Embryonic facial prominence (tissue), 1 donor: Measurements from ENCODE around the gene NAGS.
"Not testable (repeated sequence)": the region's sequence is repeated elsewhere in the genome, so short reads cannot be mapped to it uniquely, and the experiment has no call there.

Experiments used
- DNase-seq: peaks from one replicate; pipeline ENCODE4 v3.0.0-alpha.2; 2016; ENCODE audit errors: extremely low spot score

NAGS gene

GRCh38 chr17:43983515-43984411 is 20.7 kb upstream of the NAGS start:
- no peak for DNase-seq

- DNase-seq, result no peak
These were observed 19.9 kb upstream of the NAGS start for GRCh38 chr17:43984521-43984920.

- DNase-seq, result no peak
These were observed 18.0 kb upstream of the NAGS start for GRCh38 chr17:43986225-43986981.

- no peak for DNase-seq
These were observed 17.0 kb upstream of the NAGS start for GRCh38 chr17:43987131-43988021.

GRCh38 chr17:43988301-43988700 is 16.1 kb upstream of the NAGS start:
- no peak for DNase-seq

GRCh38 chr17:43992641-43993040 is 11.8 kb upstream of the NAGS start:
- DNase-seq, result no peak

GRCh38 chr17:43994272-43995149 is 9.9 kb upstream of the NAGS start:
- no peak for DNase-seq

- DNase-seq, result no peak
These were observed 9.3 kb upstream of the NAGS start for GRCh38 chr17:43995150-43995471.

GRCh38 chr17:43997180-43997579 is 7.2 kb upstream of the NAGS start:
- DNase-seq, result not testable (repeated sequence)

GRCh38 chr17:43998552-43998951 is 5.9 kb upstream of the NAGS start:
- no peak for DNase-seq

GRCh38 chr17:43999024-43999423 is 5.4 kb upstream of the NAGS start:
- no peak for DNase-seq

GRCh38 chr17:44000141-44000860 is 4.1 kb upstream of the NAGS start:
- DNase-seq, result no peak

GRCh38 chr17:44000871-44001460 is 3.5 kb upstream of the NAGS start:
- no peak for DNase-seq

GRCh38 chr17:44001461-44001920 is 2.9 kb upstream of the NAGS start:
- no peak for DNase-seq

- no peak for DNase-seq
These were observed 2.1 kb upstream of the NAGS start for GRCh38 chr17:44002141-44002848.

- DNase-seq, result no peak
These were observed 522 bp downstream of the NAGS start for GRCh38 chr17:44004761-44005526.

GRCh38 chr17:44005527-44006271 is 1.3 kb downstream of the NAGS start:
- no peak for DNase-seq

- DNase-seq, result no peak
These were observed 1.8 kb downstream of the NAGS start for GRCh38 chr17:44006272-44006597.
